DOHH2 (cell line): ENCODE results near the gene PPP3CA.

Experiments
- CTCF ChIP-seq: fragments of 200-600 bp; sonication (generic); IDR thresholded peaks from one replicate; pipeline ENCODE4 v1.5.1; 2014; ENCODE audit warnings: antibody characterized with exemption, mild to moderate bottlenecking, low read depth, low read length; ENCODE audit not compliant: poor library complexity, severe bottlenecking
- EZH2phosphoT487 ChIP-seq: fragments of 200-600 bp; sonication (generic); IDR thresholded peaks from 2 replicates; pipeline ENCODE4 v1.6.1; 2017; ENCODE audit warnings: borderline replicate concordance, mild to moderate bottlenecking, antibody characterized with exemption, low read length, moderate library complexity, mixed read lengths

- TF ChIP-seq CTCF (no peak), EZH2phosphoT487 (no peak)
Measured at GRCh38 chr4:101205916-101206315, 141.4 kb downstream of the PPP3CA start.
